Hippocampal formation (tissue), 2 donors: ENCODE measurements around the gene OR5M11.
"Not testable (repeated sequence)": the region's sequence is repeated elsewhere in the genome, so short reads cannot be mapped to it uniquely, and the experiment has no call there.

Experiments
- DNase-seq, 2 donors: peaks; one replicate each; lab custom pipeline; 2025; lab: John Stamatoyannopoulos, UW

OR5M11 gene

GRCh38 chr11:56543157-56543556 lies at the start of gene OR5M11:
Gene OR5M11, minus strand, starts transcription at chr11:56543257. Its CDS starts 0 bp downstream, at chr11:56543257.
- DNase-seq, result no peak

- DNase-seq, result not testable (repeated sequence)
Measured at GRCh38 chr11:56592088-56592717, 49.1 kb upstream of the OR5M11 start.

- DNase-seq, result no peak
Measured at GRCh38 chr11:56577621-56578020, 34.6 kb upstream of the OR5M11 start, which contains the start of gene OR5M10. Gene OR5M10, minus strand, starts transcription at chr11:56577721. Its CDS starts 0 bp downstream, at chr11:56577721.

GRCh38 chr11:56558574-56558973 lies 15.5 kb upstream of the OR5M11 start:
- no peak for DNase-seq

- not testable (repeated sequence) for DNase-seq
Measured at GRCh38 chr11:56554691-56555090, 11.6 kb upstream of the OR5M11 start.

GRCh38 chr11:56545531-56545930 lies 2.5 kb upstream of the OR5M11 start:
- no peak for DNase-seq

GRCh38 chr11:56543739-56544138 lies 682 bp upstream of the OR5M11 start:
- no peak for DNase-seq

GRCh38 chr11:56533054-56533740 lies 9.9 kb downstream of the OR5M11 start:
- DNase-seq, result no peak

- no peak for DNase-seq
Measured at GRCh38 chr11:56531856-56532255, 11.2 kb downstream of the OR5M11 start.

GRCh38 chr11:56522008-56522407 lies 21.0 kb downstream of the OR5M11 start:
- no peak for DNase-seq

GRCh38 chr11:56513280-56513679 lies 29.8 kb downstream of the OR5M11 start:
- DNase-seq, result no peak

- no peak for DNase-seq
Measured at GRCh38 chr11:56509439-56509838, 33.6 kb downstream of the OR5M11 start.

- DNase-seq, result no peak
Measured at GRCh38 chr11:56497010-56497409, 46.0 kb downstream of the OR5M11 start.

- DNase-seq, result no peak
Measured at GRCh38 chr11:56495117-56495516, 47.9 kb downstream of the OR5M11 start.
